Measurements from ENCODE around the gene MKNK1. TPM values are rescaled to one million over a fixed set of nuclear protein-coding genes. Genes with fewer than 3 reads are reported as not detected.

The MKNK1 gene
- polyA plus RNA-seq, 1 donor (not counting 4 experiments of a cell fraction or from before 2014, with no cell fraction given) = 55.7 TPM

- dilution Hi-C loops (cut with MboI; ENCODE audit: extremely low pct_ligation_motif_present, low sequenced_read_pairs) = no loop called here
- DNase-seq (ENCODE audit: low read depth, low spot score) = no peak
- no peak for TF ChIP-seq EZH2 (IDR thresholded peaks at IDR 0.05; ENCODE audit: low read length)
- TF ChIP-seq CTCF (optimal IDR thresholded peaks at IDR 0.05 in 1 of 3, IDR thresholded peaks at IDR 0.05 in 1 of 3, conservative IDR thresholded peaks at IDR 0.05 in 1 of 3; ENCODE audit: extremely low read depth in 1 of 3, insufficient read depth in 2 of 3, low read length in 3 of 3) = no peak
- Histone ChIP-seq H3K4me2 (ENCODE audit: control insufficient read depth, extremely low read depth, insufficient read depth, low read depth, low read length) (no peak overlapping the region), H3K27me3 (ENCODE audit: control insufficient read depth, extremely low read depth, insufficient read depth, low read length) (no peaks in the 10 kb centered on the region), H3K27ac (ENCODE audit: control insufficient read depth, insufficient read depth, low read length) (no peak overlapping the region), H3K9me1 (ENCODE audit: control insufficient read depth, extremely low read depth, insufficient read depth, low read length) (no peaks in the 10 kb centered on the region), H2AFZ (ENCODE audit: control insufficient read depth, low read length) (no peak overlapping the region), H4K20me1 (ENCODE audit: control insufficient read depth, extremely low read depth, insufficient read depth, low read length) (no peaks in the 10 kb centered on the region), H3K4me1 (ENCODE audit: control insufficient read depth, extremely low read depth, insufficient read depth, low read length) (no peaks in the 10 kb centered on the region), H3K79me2 (ENCODE audit: control insufficient read depth, insufficient read depth, low read length) (no peaks in the 10 kb centered on the region), H3K36me3 (ENCODE audit: control insufficient read depth in 2 of 2, extremely low read depth in 1 of 2, insufficient read depth in 2 of 2, low read length in 2 of 2) (peaks cover 35 to 46% of the 10 kb centered on the region in 2 experiments), H3K9me3 (ENCODE audit: control insufficient read depth, low read depth, low read length) (no peaks in the 10 kb centered on the region), H3K4me3 (ENCODE audit: control insufficient read depth in 2 of 3, extremely low read depth in 1 of 3, insufficient read depth in 2 of 3, low read depth in 1 of 3, low read length in 3 of 3) (no peak overlapping the region), H3K9ac (ENCODE audit: control insufficient read depth, extremely low read depth, insufficient read depth, low read length) (no peak overlapping the region)
- FAIRE-seq = no peak
Measured at GRCh38 chr1:46585312-46585938, 18.6 kb downstream of the MKNK1 start.

DNA sequence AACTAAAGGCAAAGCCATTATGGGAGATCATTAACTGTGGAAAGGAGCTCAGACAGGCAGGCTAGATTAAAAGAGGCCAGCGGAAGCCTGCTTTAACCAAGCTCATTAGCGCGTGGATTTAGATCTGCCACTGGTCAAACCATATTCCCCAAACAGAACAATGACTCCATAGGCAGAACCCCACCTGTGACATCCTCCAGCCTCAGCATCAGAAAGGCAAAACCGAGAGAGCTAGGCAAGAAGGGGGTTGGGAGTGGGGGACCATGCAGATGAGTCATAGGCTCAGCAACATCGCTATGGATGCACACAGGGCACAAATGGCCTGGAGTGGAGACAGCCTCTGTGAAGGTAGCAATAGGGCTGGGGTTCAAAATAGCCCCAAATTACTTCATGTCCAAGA, 20.6 kb downstream of the MKNK1 start:
- TF ChIP-seq CTCF (optimal IDR thresholded peaks at IDR 0.05 in 1 of 3, IDR thresholded peaks at IDR 0.05 in 1 of 3, conservative IDR thresholded peaks at IDR 0.05 in 1 of 3; ENCODE audit: extremely low read depth in 1 of 3, insufficient read depth in 2 of 3, low read length in 3 of 3) (no peak), EZH2 (IDR thresholded peaks at IDR 0.05; ENCODE audit: low read length) (no peak)
- H3K36me3 ChIP-seq (ENCODE audit: control insufficient read depth in 2 of 2, extremely low read depth in 1 of 2, insufficient read depth in 2 of 2, low read length in 2 of 2) = peaks cover 31 to 38% of the 10 kb centered on the region in 2 experiments

More for the DNA sequence above, 20.6 kb downstream of the MKNK1 start:
- H4K20me1 ChIP-seq (ENCODE audit: control insufficient read depth, extremely low read depth, insufficient read depth, low read length) = no peaks in the 10 kb centered on the region
- H3K9me3 ChIP-seq (ENCODE audit: control insufficient read depth, low read depth, low read length) = no peaks in the 10 kb centered on the region
- no peak overlapping the region for H3K27ac ChIP-seq (ENCODE audit: control insufficient read depth, insufficient read depth, low read length)
- H2AFZ ChIP-seq (ENCODE audit: control insufficient read depth, low read length) = no peak overlapping the region
- dilution Hi-C loops (cut with MboI; ENCODE audit: extremely low pct_ligation_motif_present, low sequenced_read_pairs) = no loop called here
- H3K79me2 ChIP-seq (ENCODE audit: control insufficient read depth, insufficient read depth, low read length) = no peaks in the 10 kb centered on the region
- no peak overlapping the region for H3K9ac ChIP-seq (ENCODE audit: control insufficient read depth, extremely low read depth, insufficient read depth, low read length)
- H3K4me2 ChIP-seq (ENCODE audit: control insufficient read depth, extremely low read depth, insufficient read depth, low read depth, low read length) = no peak overlapping the region
- no peak overlapping the region for H3K4me3 ChIP-seq (ENCODE audit: control insufficient read depth in 2 of 3, extremely low read depth in 1 of 3, insufficient read depth in 2 of 3, low read depth in 1 of 3, low read length in 3 of 3)
- no peak for DNase-seq (ENCODE audit: low read depth, low spot score)
- no peak for FAIRE-seq
- H3K27me3 ChIP-seq (ENCODE audit: control insufficient read depth, extremely low read depth, insufficient read depth, low read length) = no peaks in the 10 kb centered on the region
- no peaks in the 10 kb centered on the region for H3K4me1 ChIP-seq (ENCODE audit: control insufficient read depth, extremely low read depth, insufficient read depth, low read length)
- H3K9me1 ChIP-seq (ENCODE audit: control insufficient read depth, extremely low read depth, insufficient read depth, low read length) = no peaks in the 10 kb centered on the region
